ENCODE data around the gene STING1. TPM values are rescaled to one million over a fixed set of nuclear protein-coding genes. Genes with fewer than 3 reads are reported as not detected.

The STING1 gene
- total and polyA plus RNA-seq, 2 of the 13 experiments (the other 11 are each of a cell fraction or from before 2014, with no cell fraction given): 1.3 to 4.4 TPM

GRCh38 chr5:139517683-139518564 lies 35.4 kb upstream of the STING1 start (continued):
- peak; percentile 59; the same call in 1 of the 2 replicates for TF ChIP-seq RERE (CRISPR knock-in tag; IDR thresholded peaks at IDR 0.05; ENCODE audit: low read depth)
- peak; percentile 89 for TF ChIP-seq SAP130 (CRISPR knock-in tag; IDR thresholded peaks at IDR 0.05; ENCODE audit: low read depth)
- peak; percentile 33 for TF ChIP-seq HNRNPH1 (optimal IDR thresholded peaks at IDR 0.05; ENCODE audit: low read depth, low read length)
- peak; percentile 62; the same call in 1 of the 2 replicates for TF ChIP-seq ZFP37 (CRISPR knock-in tag; IDR thresholded peaks at IDR 0.05; ENCODE audit: borderline replicate concordance)
- TF ChIP-seq ZNF251 (CRISPR knock-in tag; IDR thresholded peaks at IDR 0.05): no peak
- TF ChIP-seq IRF9 (CRISPR knock-in tag; IDR thresholded peaks at IDR 0.05; ENCODE audit: borderline replicate concordance): peak; percentile 74; the same call in 1 of the 2 replicates
- TF ChIP-seq ZNF263 (CRISPR knock-in tag; IDR thresholded peaks at IDR 0.05): peak; percentile 45; the same call in 1 of the 2 replicates
- TF ChIP-seq PHF8 (CRISPR knock-in tag; IDR thresholded peaks at IDR 0.05): peak; percentile 79
- peak; percentile 50; the same call in 1 of the 2 replicates for TF ChIP-seq ZSCAN29 (CRISPR knock-in tag; conservative IDR thresholded peaks at IDR 0.05)
- TF ChIP-seq ZNF512 (CRISPR knock-in tag; IDR thresholded peaks at IDR 0.05): no peak
- TF ChIP-seq TARDBP (CRISPR knock-in tag; IDR thresholded peaks at IDR 0.05): peak; percentile 79
- TF ChIP-seq ZMYM4 (CRISPR knock-in tag; IDR thresholded peaks at IDR 0.05): peak; percentile 87
- TF ChIP-seq JUND (CRISPR knock-in tag; IDR thresholded peaks at IDR 0.05): peak; percentile 80
- no peak for TF ChIP-seq ATRX (CRISPR knock-in tag; IDR thresholded peaks at IDR 0.05; ENCODE audit: borderline replicate concordance)
- no peak for TF ChIP-seq TCF12 (IDR thresholded peaks at IDR 0.05)
- peak; percentile 90 for TF ChIP-seq TCF12 (CRISPR knock-in tag; IDR thresholded peaks at IDR 0.05)
- TF ChIP-seq PBX2 (CRISPR knock-in tag; IDR thresholded peaks at IDR 0.05): no peak
- peak; percentile 88 for TF ChIP-seq SPEN (CRISPR knock-in tag; IDR thresholded peaks at IDR 0.05; ENCODE audit: low read depth)
- TF ChIP-seq HOXD1 (CRISPR knock-in tag; IDR thresholded peaks at IDR 0.05): peak; percentile 61
- peak; percentile 78 for TF ChIP-seq PHF5A (CRISPR knock-in tag; IDR thresholded peaks at IDR 0.05; ENCODE audit: low read depth, unreplicated experiment)
- no peak for TF ChIP-seq SIN3B (IDR thresholded peaks at IDR 0.05; ENCODE audit: low read length)

Data from HepG2 (cell line).